ENCODE results near the gene GRID2. TPM values are rescaled to one million over a fixed set of nuclear protein-coding genes. Genes with fewer than 3 reads are reported as not detected.

GRID2 gene
- total RNA-seq, 1 experiment from 2014 or later, result 2.2 TPM

DNA sequence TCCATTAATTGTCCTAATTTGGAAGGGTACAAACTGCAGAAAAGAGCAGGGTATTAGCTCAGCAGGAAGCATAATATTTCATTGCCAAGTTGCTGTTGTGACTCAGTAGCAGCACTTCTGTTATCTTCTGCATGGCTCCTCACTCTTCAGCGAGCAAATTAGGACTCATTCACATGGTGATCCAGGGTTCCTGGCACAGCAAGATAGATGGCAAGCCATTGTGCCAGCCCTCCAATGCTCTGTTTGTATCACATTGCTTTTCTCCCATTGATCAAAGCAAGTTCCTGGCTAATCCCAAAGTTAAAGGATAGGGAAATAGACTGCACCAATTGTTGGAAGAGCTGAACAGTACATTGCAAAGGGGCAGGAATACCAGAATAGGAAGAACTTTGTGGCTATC lies 1142.3 kb downstream of the GRID2 start:
- Histone ChIP-seq H3K27me3 (ENCODE audit: low read length) (no peaks in the 10 kb centered on the region), H3K79me2 (ENCODE audit: low read length) (no peaks in the 10 kb centered on the region), H2AFZ (ENCODE audit: low read length) (no peak overlapping the region), H3K36me3 (ENCODE audit: low read depth, low read length) (no peaks in the 10 kb centered on the region), H3K4me3 (ENCODE audit: low read length) (no peak overlapping the region), H3K9me3 (ENCODE audit: low read length) (no peaks in the 10 kb centered on the region), H3F3A (ENCODE audit: low read length, unreplicated experiment) (no peaks in the 10 kb centered on the region), H3K27ac (ENCODE audit: low read length) (no peak overlapping the region), H4K20me1 (ENCODE audit: low read length) (no peaks in the 10 kb centered on the region), H3K9ac (ENCODE audit: low read length) (no peak overlapping the region), H3K4me1 (ENCODE audit: insufficient read depth, low read length) (no peaks in the 10 kb centered on the region), H3K9me2 (replicated peaks; ENCODE audit: low read length) (no peaks in the 10 kb centered on the region), H3K4me2 (ENCODE audit: low read length) (no peak overlapping the region)
- TF ChIP-seq, protein P1, sequence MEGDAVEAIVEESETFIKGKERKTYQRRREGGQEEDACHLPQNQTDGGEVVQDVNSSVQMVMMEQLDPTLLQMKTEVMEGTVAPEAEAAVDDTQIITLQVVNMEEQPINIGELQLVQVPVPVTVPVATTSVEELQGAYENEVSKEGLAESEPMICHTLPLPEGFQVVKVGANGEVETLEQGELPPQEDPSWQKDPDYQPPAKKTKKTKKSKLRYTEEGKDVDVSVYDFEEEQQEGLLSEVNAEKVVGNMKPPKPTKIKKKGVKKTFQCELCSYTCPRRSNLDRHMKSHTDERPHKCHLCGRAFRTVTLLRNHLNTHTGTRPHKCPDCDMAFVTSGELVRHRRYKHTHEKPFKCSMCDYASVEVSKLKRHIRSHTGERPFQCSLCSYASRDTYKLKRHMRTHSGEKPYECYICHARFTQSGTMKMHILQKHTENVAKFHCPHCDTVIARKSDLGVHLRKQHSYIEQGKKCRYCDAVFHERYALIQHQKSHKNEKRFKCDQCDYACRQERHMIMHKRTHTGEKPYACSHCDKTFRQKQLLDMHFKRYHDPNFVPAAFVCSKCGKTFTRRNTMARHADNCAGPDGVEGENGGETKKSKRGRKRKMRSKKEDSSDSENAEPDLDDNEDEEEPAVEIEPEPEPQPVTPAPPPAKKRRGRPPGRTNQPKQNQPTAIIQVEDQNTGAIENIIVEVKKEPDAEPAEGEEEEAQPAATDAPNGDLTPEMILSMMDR (conservative IDR thresholded peaks at IDR 0.05; ENCODE audit: low read depth, low read length), result no peak
- TF ChIP-seq EZH2phosphoT487 (IDR thresholded peaks at IDR 0.05; ENCODE audit: borderline replicate concordance, low read length), result no peak
- no peak for TF ChIP-seq EZH2 (IDR thresholded peaks at IDR 0.05; ENCODE audit: low read length, unreplicated experiment)
- ATAC-seq, result no peak
- ChIA-PET CTCF (no interaction called here), POLR2A (ENCODE audit: unreplicated experiment) (no interaction called here)
- BruUV-seq (replicated peaks), result no TSS peak
- intact Hi-C loops (cut with micrococcal nuclease), result no loop called here
- no peak for DNase-seq

DNA sequence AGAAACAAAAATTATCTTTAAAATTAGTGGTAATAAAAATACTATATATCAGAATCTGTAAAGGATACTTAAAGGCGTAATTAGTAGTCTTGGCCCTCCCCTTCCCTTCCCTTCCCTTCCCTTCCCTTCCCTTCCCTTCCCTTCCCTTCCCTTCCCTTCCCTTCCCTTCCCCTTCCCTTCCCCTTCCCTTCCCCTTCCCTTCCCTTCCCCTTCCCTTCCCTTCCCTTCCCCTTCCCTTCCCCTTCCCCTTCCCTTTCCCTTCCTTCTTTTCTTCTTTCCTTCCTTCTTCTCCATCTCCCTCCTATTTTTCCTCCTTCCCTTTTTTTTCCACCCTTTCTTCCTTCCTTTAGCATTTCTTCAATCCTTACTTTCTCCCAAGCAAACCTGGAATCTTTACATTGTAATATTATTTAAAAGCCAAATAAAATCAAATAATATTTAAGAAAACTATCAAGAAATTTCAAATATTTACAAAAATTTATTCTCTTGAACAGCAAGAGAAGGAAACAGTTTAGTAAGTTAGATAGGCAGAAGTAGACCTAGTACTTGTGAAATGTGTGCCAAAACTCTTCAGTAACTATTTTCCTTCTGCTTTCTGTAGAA lies 1145.0 kb downstream of the GRID2 start:
- H3K27ac ChIP-seq (ENCODE audit: low read length), result no peak overlapping the region
- no peaks in the 10 kb centered on the region for H4K20me1 ChIP-seq (ENCODE audit: low read length)
- BruUV-seq (replicated peaks), result no TSS peak
- ChIA-PET CTCF (no interaction called here), POLR2A (ENCODE audit: unreplicated experiment) (no interaction called here)
- no peak overlapping the region for H2AFZ ChIP-seq (ENCODE audit: low read length)
- H3K9ac ChIP-seq (ENCODE audit: low read length), result no peak overlapping the region
- intact Hi-C loops (cut with micrococcal nuclease), result no loop called here
- TF ChIP-seq EZH2phosphoT487 (IDR thresholded peaks at IDR 0.05; ENCODE audit: borderline replicate concordance, low read length), result no peak
- TF ChIP-seq, protein P1 (conservative IDR thresholded peaks at IDR 0.05; ENCODE audit: low read depth, low read length), result no peak
- TF ChIP-seq EZH2 (IDR thresholded peaks at IDR 0.05; ENCODE audit: low read length, unreplicated experiment), result no peak
- H3K4me3 ChIP-seq (ENCODE audit: low read length), result no peak overlapping the region
- H3K9me3 ChIP-seq (ENCODE audit: low read length), result no peaks in the 10 kb centered on the region
- H3K36me3 ChIP-seq (ENCODE audit: low read depth, low read length), result no peaks in the 10 kb centered on the region
- no peak overlapping the region for H3K4me2 ChIP-seq (ENCODE audit: low read length)
- DNase-seq, result no peak
- H3K4me1 ChIP-seq (ENCODE audit: insufficient read depth, low read length), result no peaks in the 10 kb centered on the region
- H3K79me2 ChIP-seq (ENCODE audit: low read length), result no peaks in the 10 kb centered on the region
- H3F3A ChIP-seq (ENCODE audit: low read length, unreplicated experiment), result no peaks in the 10 kb centered on the region
- ATAC-seq, result no peak
- no peaks in the 10 kb centered on the region for H3K27me3 ChIP-seq (ENCODE audit: low read length)
- no peaks in the 10 kb centered on the region for H3K9me2 ChIP-seq (replicated peaks; ENCODE audit: low read length)

DNA sequence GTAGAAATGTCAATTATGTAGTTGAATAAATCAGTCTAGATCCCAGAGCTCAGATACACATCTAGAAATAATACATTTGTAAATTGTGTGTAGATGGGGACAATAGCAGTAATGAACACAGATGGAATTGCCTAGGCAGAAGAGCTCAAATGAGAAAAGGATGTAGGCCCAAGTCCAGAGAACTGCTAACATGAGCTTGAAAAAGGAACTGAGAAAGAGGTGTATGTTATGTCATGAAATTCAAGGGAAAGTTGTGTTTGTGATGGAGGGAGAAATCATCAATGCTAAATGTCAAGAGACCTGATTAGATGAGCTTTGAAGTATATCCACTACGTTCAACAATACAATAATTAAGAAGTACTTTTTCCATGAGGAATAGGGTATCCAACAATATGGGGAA lies 1148.2 kb downstream of the GRID2 start:
- no TSS peak for BruUV-seq (replicated peaks)
- no peaks in the 10 kb centered on the region for H3K9me3 ChIP-seq (ENCODE audit: low read length)
- DNase-seq (no peak), ATAC-seq (no peak)
- H3K9me2 ChIP-seq (replicated peaks; ENCODE audit: low read length), result no peaks in the 10 kb centered on the region
- no peaks in the 10 kb centered on the region for H3F3A ChIP-seq (ENCODE audit: low read length, unreplicated experiment)
- no peaks in the 10 kb centered on the region for H4K20me1 ChIP-seq (ENCODE audit: low read length)
- no peaks in the 10 kb centered on the region for H3K36me3 ChIP-seq (ENCODE audit: low read depth, low read length)
- no peak overlapping the region for H3K27ac ChIP-seq (ENCODE audit: low read length)
- CTCF ChIA-PET, result no interaction called here
- H2AFZ ChIP-seq (ENCODE audit: low read length), result no peak overlapping the region
- no peak overlapping the region for H3K4me3 ChIP-seq (ENCODE audit: low read length)
- intact Hi-C loops (cut with micrococcal nuclease), result no loop called here
- no peak overlapping the region for H3K9ac ChIP-seq (ENCODE audit: low read length)
- POLR2A ChIA-PET (ENCODE audit: unreplicated experiment), result no interaction called here
- no peaks in the 10 kb centered on the region for H3K27me3 ChIP-seq (ENCODE audit: low read length)
- no peaks in the 10 kb centered on the region for H3K4me1 ChIP-seq (ENCODE audit: insufficient read depth, low read length)
- TF ChIP-seq, protein P1 (conservative IDR thresholded peaks at IDR 0.05; ENCODE audit: low read depth, low read length), result no peak
- no peak for TF ChIP-seq EZH2phosphoT487 (IDR thresholded peaks at IDR 0.05; ENCODE audit: borderline replicate concordance, low read length)
- TF ChIP-seq EZH2 (IDR thresholded peaks at IDR 0.05; ENCODE audit: low read length, unreplicated experiment), result no peak
- no peaks in the 10 kb centered on the region for H3K79me2 ChIP-seq (ENCODE audit: low read length)
- H3K4me2 ChIP-seq (ENCODE audit: low read length), result no peak overlapping the region
